ENCODE measurements around the gene KBTBD12.

KBTBD12 gene

DNA sequence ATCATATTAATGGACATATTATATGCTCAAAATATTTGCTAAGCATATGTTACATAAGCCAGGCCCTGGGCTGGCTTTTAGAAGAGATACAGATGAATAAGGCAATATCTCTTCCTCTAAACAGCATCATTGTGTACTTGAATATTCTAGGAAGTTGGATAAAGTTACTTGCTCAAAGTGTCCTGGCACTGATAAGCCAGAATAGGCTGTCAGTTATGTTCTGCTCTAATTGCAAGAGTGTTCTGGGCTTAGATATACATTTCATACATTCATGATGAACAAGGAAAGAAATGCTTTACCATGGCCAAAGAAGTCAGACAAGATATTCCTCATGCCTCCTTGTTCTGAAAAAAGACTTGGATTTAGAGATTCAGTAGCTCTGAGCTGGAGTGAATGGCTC is 40.7 kb downstream of the KBTBD12 start:
- DNase-seq, result no peak

DNA sequence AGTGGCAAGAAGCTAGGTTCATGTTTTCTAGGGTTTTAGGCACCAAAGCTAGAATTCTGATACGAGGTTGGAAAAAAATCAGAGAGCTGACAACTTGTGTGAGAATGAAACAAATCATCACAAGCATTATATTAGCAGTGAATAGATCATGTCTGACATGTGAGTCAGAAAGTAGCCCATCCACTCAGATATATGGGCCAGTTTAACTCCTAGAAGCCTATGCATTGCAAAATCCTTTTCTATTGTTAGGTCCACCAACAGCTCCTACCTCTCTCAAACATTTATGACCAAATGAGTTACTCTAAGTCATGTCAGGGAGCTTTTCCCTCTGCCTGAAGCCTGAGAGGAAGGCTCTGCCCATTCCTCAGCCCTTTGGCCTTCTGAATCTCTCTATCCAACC is 44.0 kb downstream of the KBTBD12 start:
- DNase-seq, result no peak

DNA sequence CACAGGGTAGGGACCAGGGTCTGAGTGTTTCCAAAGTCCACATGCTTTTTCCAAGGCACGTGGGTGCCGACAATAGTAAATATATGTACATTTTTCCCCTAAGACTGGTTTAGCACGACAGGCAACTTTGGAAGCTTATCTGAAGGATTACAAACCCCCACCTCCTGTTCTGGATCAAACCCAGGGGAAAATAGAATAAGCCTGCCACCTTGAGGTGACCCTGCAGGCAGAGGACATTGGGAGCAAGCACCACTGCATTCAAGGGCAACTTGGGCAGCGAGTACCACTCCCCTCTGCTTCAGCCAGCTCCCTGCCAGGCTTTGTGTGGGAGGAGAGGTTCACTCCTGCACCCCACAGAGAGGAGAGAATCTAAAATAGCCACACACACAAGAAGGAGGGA is 44.8 kb downstream of the KBTBD12 start:
- no peak for DNase-seq

DNA sequence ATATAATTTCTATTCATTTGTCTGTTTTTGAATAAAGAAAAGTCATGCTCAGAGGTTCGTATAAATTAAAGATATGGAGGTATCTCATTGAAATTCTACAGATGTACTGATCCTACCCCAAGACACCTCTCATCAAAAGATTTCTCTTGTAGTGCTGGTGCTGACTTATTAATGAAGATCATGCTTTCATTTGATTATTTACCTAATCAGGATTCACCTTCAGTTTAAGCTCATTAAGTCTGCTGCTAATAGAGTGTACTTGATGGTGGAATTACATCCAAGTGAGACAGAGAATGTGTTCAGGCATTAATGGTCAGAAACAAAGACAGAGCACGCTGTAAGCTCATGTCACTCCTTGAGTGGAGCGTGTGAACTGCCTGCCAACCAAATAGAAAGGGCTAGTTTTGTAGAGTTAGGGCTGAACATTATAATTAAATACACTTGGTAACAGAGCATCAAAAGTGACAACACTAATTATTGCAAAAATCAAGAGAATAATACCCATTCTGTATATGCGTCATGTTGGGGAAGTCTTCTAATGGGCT is 45.5 kb downstream of the KBTBD12 start:
- no peak for DNase-seq

DNA sequence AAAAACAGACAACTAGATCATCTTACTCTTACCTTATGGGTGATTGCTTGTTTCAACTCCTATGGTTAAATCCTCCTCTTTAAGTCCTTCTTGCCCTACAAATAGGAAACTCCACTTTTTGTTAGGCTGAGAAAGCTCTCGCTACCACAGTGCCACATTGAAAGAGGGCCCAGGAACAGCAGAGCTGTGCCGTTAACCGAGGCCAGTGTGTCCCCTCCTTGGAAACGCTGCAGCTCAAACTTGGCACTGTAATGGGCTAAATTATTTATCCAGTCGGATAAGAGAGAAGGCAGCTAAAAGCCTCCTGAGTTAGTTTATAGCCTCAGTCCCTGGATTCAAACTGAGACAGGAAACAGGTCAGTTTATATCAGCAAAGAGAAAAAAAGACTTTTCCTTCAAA is 46.1 kb downstream of the KBTBD12 start:
- DNase-seq, result no peak

DNA sequence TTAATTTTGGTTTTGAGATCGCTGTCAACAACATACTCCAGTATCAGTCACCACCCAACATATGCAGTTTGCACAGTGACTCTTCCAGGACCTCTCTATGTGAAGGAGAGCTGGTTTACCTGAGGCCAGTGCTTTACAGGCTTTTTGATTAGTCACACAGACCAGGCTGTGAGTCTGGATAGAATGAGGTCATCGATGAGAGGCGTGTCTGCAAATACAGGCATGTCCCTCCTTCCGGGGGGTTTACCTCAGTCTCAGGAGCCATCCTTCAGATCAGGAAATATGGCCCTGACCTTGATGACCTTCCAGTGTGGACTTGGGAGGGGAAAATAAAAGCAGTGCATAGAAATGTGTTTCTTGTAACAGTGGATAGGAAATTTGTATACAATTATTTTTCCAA is 46.9 kb downstream of the KBTBD12 start:
- no peak for DNase-seq

DNA sequence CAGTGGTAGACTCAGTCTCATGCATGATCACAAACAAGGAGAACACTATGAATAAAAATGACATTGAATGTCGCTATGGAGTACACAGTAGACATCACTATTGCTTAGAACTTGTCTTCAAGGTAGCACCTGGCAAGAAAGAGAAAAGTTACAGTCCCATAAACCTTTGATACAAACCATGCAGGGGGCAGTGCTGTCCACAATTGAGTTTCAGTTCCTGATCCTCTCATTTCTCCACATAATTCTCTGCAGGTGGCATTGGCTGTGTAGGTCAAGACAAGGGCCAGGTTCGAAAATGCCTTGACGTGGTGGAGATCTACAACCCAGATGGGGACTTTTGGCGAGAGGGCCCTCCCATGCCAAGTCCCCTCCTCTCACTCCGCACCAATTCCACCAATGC is 47.9 kb downstream of the KBTBD12 start:
- DNase-seq, result no peak

DNA sequence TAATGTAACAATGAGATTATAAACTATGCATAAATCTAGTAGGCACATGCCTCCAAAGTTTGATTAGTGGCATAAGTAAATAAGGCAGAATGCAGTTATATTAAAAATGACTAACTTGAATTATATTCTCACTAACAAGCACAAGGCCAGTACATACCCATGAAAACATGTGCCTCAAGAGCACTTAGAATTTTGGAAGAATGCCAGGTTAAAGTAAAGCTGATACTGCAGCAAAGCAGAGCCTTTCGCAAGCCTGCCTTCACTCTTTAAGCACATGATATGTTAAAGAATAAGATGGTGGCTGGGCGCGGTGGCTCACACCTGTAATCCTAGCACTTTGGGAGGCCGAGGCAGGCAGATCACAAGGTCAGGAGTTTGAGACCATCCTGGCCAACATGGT is 49.0 kb downstream of the KBTBD12 start:
- no peak for DNase-seq

DNA sequence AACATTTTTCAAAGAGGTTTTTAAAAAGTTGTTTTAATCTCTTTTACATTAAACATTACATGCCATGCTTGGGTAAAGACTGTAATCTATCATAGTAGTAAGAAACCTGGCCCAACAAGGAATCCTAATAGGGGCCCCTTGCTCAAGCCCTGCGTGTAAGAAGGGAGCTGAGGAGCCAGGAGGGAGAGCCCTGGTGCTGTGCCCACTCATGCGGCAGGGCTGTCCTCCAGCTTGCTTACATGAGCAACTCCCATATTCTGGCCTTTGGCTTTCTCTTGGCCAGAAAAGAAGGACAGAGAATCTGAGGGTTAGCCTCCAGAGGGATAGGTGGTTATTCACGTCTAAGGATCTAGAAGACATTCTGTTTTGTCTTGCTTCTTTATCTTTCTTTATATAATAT is 49.8 kb downstream of the KBTBD12 start:
- no peak for DNase-seq

DNA sequence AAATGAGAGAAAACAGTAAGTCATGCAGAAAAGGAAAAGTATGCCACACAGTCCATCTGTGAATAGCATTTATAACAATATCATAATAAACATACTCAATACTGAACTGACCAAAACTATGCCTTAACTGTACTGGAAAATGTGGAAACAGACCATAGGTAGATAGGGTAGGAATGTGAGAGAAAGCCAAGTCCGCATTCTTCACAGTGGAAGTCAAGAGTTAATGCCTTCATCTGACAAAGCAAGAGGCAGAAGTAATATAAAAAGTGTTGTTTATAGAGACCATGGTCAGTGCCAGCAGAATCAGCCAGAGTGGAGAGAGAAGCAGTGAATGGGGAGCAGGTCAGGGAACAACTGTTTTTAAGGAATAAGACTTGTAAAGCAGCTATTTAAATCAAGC is 52.3 kb downstream of the KBTBD12 start:
- no peak for DNase-seq

DNA sequence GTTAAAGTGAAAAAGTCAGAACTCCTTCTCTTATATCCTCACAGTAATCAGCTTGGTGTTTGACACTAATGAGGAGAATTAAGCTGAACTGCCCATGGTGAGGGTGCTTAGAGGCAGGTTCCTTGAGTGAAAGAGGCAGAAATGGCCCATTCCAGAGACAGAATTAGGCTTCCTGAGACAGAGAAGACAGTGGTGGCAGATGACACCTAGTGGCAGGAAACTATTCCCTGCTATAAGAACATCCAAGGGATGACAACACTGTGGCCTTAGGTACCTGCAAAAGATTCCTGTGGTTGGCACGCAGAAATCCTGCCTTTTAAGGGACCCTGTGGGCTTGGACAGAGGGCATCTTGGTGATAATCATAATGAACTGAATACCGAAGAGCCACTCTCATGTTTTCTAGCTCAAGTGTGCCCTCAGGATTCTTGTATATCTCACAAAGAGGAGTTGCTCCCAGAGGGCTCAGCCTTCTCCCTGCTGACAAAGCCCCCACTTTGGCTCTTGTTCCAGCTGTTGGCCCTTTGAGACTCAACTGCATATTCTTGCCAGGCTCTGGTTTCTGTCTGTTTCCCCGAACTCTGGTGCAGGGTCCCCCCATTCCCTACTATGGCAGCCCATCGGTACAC is 56.0 kb downstream of the KBTBD12 start:
- DNase-seq, result no peak

DNA sequence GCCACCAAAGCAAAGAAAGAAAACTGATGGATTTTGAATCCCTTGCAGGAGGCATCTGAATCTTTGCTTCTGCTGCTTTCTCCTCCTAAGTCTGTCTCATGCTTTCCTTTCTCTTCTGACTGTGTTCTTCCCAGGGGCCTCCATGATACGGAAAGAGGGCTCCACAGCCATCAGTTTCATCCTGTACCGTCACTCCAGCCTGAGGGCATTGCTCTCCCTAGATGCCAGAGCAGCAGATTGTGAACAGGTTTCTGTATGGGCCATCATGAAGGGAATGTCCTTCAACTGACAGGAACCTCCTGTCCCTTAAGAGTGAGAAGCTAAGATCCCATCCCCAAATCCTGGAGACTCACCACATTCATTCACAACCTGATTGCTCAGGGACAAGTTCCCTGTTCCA is 59.2 kb downstream of the KBTBD12 start:
- no peak for DNase-seq

DNA sequence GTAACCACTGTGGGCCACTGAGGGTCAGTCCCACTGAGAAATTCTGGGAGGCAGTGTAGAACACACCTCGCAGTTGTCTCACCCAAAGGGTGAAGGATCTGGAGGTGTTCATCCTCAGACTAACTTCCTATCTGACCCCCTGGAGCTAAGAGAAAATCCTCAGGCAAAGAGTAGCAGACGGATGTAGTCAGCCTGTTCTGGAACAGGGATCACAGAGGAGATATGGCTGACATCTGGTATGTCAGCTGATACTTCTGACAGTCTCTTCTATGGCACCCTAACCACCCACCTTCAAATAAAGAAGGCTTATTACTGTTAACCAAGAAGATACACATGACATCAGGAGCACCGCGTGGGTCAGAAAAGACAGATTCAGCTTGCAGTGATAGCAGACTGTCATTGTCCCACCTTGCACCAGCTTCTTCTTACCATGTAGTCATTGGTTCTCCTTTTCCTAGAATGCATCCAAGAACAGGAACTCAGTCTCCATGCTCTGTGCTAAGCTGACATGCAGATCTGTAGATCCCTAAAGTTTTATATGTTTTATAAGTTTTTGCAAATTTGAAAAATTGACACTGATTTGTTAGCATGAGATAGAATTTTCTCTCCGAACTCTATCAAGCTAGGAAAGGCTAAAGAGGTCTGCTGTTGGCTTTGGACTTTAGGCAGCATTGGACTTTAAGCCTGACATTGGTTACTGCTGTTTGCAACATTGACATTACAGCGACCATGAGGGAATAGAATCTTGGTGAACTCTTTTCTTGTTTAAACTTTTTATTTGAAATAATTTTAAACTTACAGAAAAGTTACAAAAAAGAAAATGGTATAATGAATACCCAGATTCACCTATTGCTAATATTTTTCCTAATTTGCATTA is 60.4 kb downstream of the KBTBD12 start:
- DNase-seq, result no peak

DNA sequence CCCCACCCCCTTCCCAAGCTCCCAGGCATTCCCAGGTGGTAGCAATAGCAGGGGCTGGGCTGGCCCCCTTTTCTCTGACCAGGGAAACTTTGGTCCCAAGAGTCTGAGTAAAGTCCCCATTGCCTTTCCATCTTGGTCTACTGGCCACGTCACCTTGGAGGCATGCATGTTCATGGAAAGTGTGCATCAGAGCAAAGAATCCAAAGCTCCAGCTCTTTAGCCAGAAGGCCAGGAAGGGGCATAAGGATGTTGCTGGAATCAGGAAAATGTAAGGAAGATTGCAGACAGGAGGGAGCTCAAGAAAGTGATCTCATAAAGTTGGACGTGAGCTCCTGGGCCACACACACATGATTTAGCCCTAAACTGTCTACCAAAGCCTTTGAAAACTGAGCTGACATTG is 63.6 kb downstream of the KBTBD12 start:
- DNase-seq, result no peak

DNA sequence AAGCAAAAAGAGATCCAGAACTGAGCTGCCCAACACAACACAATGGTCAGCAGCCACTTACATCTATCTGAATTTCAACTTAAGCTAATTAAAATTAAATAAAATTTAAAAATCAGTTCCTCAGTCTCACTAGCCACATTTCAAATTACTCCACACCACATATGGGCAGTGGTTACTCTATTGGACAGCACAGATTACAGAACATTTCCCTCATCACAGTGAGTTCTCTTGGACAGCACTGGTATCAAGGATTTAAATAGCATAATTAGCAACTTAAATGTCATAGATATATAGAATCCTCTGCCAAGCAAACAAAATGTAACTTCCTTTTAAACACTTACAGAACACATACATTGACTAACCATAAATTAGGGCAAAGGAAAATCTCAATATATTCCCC is 64.4 kb downstream of the KBTBD12 start:
- no peak for DNase-seq

DNA sequence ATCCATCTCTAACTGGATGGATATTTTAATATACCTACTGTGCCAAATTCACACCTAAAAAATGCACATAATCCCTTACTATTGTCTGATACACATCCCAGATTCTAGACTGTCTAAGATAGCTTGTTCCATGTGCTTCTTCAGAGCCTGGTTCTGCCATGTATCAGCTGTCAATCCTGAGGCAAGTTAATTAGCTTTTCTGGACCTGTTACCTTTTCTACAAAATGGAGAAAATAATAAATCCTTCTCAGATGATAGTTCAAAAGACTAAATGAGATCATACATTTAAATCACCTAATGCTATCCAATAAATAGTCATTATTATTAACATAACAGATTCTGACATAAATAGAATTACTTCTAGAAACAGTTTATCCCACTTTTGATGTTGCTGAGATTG is 66.1 kb downstream of the KBTBD12 start:
- no peak for DNase-seq

DNA sequence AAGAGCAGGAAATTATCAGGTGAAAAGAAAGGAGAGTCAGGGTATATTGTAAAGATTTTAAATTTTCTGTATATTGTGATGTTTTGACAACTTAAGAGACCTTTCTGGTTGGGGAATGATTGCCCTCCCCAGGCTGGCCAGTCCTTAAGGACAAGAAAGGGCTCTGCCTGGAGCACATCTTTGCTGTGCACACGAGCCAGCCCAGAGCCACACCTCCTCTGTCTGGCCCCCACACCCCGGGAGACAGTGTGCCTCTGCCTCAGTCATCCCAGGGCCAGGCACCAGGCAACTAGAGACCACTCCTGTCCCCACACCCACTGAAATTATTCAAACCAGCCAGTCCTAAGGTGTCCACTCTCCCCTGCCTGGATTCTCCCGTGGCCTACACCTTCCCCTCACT is 67.1 kb downstream of the KBTBD12 start:
- no peak for DNase-seq

DNA sequence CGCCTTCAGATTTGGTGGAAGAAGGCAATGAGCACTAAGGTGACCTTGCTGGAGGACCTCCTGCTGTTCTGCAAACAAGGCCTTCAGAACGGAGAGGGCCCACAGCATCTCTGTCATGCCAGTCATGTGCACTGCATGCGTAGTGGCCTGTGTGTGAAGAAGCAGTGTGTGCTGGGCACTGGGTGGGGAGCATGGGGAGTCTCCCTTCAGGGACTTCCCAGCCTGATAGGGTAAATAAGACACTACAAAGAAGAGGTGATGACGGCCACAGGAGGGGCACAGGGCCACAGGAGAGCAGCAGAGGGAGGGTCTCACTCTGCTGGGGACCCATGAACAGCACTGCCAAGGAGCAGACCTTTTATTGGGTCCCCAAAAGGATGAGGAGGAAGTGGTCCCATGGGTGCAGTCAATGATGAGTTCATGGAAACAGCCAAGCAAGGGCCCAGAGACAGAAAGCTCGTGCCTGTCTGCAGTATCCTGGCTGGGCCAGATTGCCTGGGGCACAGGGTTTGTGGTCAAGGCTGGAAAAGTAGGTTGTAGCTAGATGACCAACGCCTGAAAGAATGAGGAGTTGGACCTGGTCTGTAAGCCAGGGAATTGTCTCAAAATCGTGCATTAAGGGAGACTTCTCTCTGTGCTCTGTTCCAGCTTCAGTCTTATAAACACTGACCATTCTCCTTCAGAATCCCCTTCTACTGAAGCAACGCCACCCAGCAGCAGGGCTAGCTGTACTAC is 69.4 kb downstream of the KBTBD12 start:
- no peak for DNase-seq

DNA sequence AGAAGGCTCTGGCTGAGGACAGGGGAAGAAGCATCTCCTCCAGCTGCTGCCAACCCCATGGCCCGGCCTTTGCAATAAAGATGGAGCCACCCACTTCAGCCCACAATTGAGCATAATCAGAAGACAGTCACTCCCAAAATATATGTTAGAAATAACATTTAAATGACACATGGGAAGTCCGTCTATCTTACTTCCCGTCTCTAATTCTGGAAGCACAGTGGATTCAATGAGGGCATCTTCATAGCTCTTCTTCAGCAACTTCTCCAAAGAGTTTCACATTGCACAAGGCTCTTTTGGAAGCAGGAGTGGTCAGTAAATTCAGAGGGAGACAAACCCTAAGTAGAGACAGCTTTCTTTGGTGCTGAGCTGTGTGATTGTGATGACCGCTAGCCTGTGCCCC is 70.2 kb downstream of the KBTBD12 start:
- no peak for DNase-seq

DNA sequence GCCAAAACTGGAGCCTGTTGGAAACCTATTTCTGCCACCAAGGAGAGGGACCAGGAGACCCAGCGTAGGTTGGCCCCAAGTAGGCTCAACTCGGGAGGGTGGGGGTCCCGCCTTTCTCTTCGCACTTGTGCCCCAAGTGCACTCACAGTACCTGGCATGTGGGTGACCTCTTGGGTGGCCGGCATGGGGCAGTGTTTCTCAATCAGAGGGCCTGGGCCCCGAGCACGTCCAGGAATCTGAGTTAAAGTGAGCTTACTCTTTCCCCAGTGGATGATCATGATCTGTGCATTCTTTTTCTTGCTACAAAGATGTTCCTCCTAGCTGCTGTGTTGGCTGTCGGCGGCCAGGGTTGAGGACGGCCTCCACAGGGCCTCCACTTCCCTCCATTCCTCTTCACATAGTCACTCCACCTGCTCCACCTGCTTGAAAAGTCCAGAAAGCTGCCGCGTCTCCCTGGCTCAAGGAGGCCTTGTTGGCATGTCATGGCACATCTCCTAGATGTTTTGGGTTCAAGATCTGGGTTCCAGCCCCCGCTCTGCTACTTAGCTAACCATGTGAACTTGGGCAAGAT is 70.7 kb downstream of the KBTBD12 start:
- DNase-seq, result no peak

DNA sequence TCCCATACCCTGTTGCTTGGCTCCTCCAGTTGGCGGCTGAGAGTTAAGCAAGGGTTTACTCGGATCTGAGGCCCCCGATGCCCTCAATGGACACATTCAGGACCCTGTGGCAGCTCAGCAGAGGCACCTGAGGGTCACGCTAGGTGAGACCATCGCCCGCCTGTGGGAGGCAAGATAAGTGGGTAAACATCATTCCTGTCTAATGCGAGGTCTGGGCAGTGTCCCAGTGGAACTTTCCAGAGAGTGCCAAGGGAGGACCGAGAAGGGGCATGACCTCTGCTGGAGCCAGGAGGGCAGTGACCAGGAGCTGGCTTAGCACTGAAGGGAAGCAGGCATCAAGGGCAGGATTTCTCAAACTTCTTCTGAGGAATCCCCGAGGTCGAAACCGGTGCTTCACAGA is 71.8 kb downstream of the KBTBD12 start:
- no peak for DNase-seq

DNA sequence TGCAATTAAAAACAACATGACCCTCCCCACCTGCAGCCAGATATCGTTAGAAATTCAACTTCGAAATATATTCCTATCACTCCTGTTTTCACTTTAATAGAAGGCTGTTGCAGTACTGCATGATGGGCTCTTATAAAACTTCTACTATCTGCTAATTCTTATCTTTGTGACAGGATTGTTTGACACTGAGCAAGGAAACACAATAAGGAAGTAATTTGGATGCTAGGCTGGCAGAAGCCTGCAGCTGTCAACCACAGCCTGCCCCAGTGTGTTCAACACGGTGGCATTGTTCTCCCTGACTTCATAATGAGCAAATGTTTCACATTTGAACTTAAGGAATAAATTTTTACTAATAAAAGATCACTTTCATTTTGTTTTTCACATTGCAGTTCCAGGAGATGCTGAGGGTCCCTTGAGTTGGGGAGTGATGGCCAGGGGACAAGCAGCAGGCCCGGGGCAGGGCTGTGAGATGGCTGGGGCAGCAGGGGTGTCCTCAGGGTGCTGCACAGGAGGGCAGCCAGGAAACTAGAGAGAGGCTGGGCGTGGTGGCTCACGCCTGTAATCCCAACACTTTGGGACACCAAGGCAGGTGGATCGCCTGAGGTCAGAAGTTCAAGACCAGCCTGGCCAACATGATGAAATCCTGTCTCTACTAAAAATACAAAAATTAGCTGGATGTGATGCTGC is 72.4 kb downstream of the KBTBD12 start:
- DNase-seq, result no peak
